Bronchial smooth muscle cell (primary cell): ENCODE results near the gene RBX1. TPM values are rescaled to one million over a fixed set of nuclear protein-coding genes. Genes with fewer than 3 reads are reported as not detected.

Source experiments
- total RNA-seq: library from RNA; depleted of rRNA; stranded (reverse); fragments of >200 nt; gene quantifications from 2 replicates; pipeline ENCODE4 v1.2.1, GENCODE V29; 2014

RBX1 gene
- 62.4 and 70.0 TPM in 2 replicates for total RNA-seq

DNA sequence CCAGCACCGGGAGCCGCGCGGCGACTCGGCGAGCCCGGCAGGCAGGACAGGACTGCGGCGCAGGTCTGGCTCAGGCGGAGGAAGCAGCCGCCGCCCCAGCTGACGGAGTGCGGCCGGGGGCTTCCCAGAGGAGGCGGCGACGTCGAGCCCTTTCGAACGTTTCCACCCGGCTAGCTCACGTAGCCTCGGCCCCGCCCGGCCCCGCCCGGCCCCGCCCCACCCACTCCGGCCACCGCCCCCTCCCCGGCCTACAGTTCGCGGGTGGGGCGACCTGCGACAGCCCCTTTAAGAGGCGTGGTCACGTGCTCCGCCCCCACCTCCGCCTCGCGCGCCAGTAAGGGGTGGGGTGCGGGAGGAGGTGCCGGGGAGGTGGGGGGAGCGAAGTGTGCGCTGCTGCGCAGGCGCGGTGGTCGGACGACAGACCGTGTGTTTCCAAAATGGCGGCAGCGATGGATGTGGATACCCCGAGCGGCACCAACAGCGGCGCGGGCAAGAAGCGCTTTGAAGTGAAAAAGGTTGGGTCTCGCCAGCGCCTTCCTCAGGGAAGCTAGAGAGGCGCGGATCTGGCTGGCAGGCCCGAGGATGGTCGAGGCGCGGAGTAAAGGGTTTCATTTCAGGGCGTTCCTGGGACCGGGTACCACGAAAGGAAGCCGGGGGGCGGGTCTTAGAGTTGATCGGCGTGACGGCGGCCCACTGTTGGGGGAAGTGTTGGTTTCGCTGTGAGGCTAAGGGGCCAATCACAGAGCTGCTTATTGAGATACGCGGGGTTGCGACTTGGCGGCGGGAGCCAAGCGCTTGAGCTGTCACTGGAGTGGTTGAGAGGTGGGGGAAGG lies at the start of gene RBX1:
RBX1 (plus strand) TSS at position 417 of the 833 bp plus-strand sequence; CDS start at position 438, 21 bp downstream.

Other genes starting within 250 kb of the RBX1 start
- 11.8 and 12.3 TPM in 2 replicates for gene SLC25A17, start 132.0 kb upstream of the RBX1 start, total RNA-seq
- 298 and 472 TPM in 2 replicates for gene ST13, start 94.7 kb upstream of the RBX1 start, total RNA-seq
- 6.4 and 8.5 TPM in 2 replicates for gene XPNPEP3, start 94.2 kb upstream of the RBX1 start, total RNA-seq
- not detected in 2 replicates for gene DNAJB7, start 89.3 kb upstream of the RBX1 start, total RNA-seq
- gene EP300, start 141.2 kb downstream of the RBX1 start, total RNA-seq: 22.7 and 32.5 TPM in 2 replicates